CD14-positive monocyte (primary cell): ENCODE results near the gene SPATA46. TPM values are rescaled to one million over a fixed set of nuclear protein-coding genes. Genes with fewer than 3 reads are reported as not detected.

Source experiments
- DNase-seq, 3 donors: peaks; one replicate each; pipeline ENCODE4 v3.0.0-alpha.2; 2011 to 2022
- H2AFZ ChIP-seq: 2 replicates; pipeline ENCODE4 v1.6.0; 2012; ENCODE audit warnings: mild to moderate bottlenecking, low read depth, low read length, inconsistent platforms; ENCODE audit not compliant: insufficient read depth, poor library complexity, severe bottlenecking
- H3K27ac ChIP-seq, 2 donors: 1 replicate in 1 of 2; 2 replicates in 1 of 2; pipeline ENCODE4 v1.5.1; 2012 to 2013; ENCODE audit warnings: low read length in 2 of 2, control low read depth in 1 of 2, inconsistent platforms in 1 of 2, low read depth in 1 of 2, mild to moderate bottlenecking in 1 of 2
- H3K27me3 ChIP-seq, 2 donors: one replicate each; pipeline versions ENCODE4 v1.6.0 to v1.6.1; 2011 to 2013; ENCODE audit warnings: low read length in 2 of 2; ENCODE audit not compliant: control insufficient read depth in 2 of 2, insufficient read depth in 2 of 2
- H3K36me3 ChIP-seq, 2 donors: replicated peaks in 1 of 2; 1 replicate in 1 of 2; 2 replicates in 1 of 2; pipeline versions ENCODE4 v1.5.1 to v1.6.1; 2012 to 2013; ENCODE audit warnings: low read length in 2 of 2, control low read depth in 1 of 2, inconsistent platforms in 1 of 2, mild to moderate bottlenecking in 1 of 2; ENCODE audit not compliant: insufficient read depth in 2 of 2, control insufficient read depth in 1 of 2
- H3K4me1 ChIP-seq, 2 donors: 1 replicate in 1 of 2; 2 replicates in 1 of 2; pipeline versions ENCODE4 v1.5.1 to v1.6.1; 2012 to 2013; ENCODE audit warnings: low read length in 2 of 2, control low read depth in 1 of 2, inconsistent platforms in 1 of 2, mild to moderate bottlenecking in 1 of 2, moderate library complexity in 1 of 2; ENCODE audit not compliant: insufficient read depth in 2 of 2, control insufficient read depth in 1 of 2
- H3K4me2 ChIP-seq: replicated peaks from 2 replicates; pipeline ENCODE3; 2012; ENCODE audit warnings: low read length, moderate library complexity, mild to moderate bottlenecking; ENCODE audit not compliant: poor library complexity, severe bottlenecking; ENCODE audit errors: extremely low read depth
- H3K4me3 ChIP-seq, 3 experiments: fragments of 200-600 bp in 1 of 3; sonication (generic) in 1 of 3; replicated peaks in 1 of 3; 1 replicate in 2 of 3; 2 replicates in 1 of 3; pipeline ENCODE4 v1.5.1; 2011 to 2013; ENCODE audit warnings: low read length in 3 of 3, mild to moderate bottlenecking in 3 of 3, control low read depth in 2 of 3, low read depth in 2 of 3, inconsistent platforms in 1 of 3, moderate library complexity in 1 of 3
- H3K79me2 ChIP-seq: 2 replicates; pipeline ENCODE4 v1.6.0; 2012; ENCODE audit warnings: mild to moderate bottlenecking, control low read depth, inconsistent platforms, low read length, moderate library complexity; ENCODE audit not compliant: insufficient read depth
- H3K9ac ChIP-seq: 2 replicates; pipeline ENCODE4 v1.6.0; 2017; ENCODE audit warnings: low read length, mild to moderate bottlenecking; ENCODE audit not compliant: insufficient read depth, poor library complexity, severe bottlenecking
- H3K9me3 ChIP-seq, 2 donors: replicated peaks in 1 of 2; 1 replicate in 1 of 2; 2 replicates in 1 of 2; pipeline versions ENCODE4 v1.5.1 to v1.6.1; 2012 to 2013; ENCODE audit warnings: low read length in 2 of 2, control low read depth in 1 of 2; ENCODE audit not compliant: control insufficient read depth in 1 of 2, insufficient read depth in 1 of 2
- H4K20me1 ChIP-seq: 2 replicates; pipeline ENCODE4 v1.6.0; 2012; ENCODE audit warnings: mild to moderate bottlenecking, low read length, control low read depth, moderate library complexity; ENCODE audit not compliant: insufficient read depth
- H3K27ac Mint-ChIP-seq, 7 donors: one replicate each; pipeline ENCODE4 v1.8.0; 2020; ENCODE audit warnings: mild to moderate bottlenecking in 7 of 7, mixed read lengths in 7 of 7, moderate library complexity in 6 of 7, inconsistent platforms in 2 of 7
- H3K27me3 Mint-ChIP-seq, 3 donors: one replicate each; pipeline ENCODE4 v1.8.0; 2021 to 2022; ENCODE audit warnings: low read depth in 3 of 3, mild to moderate bottlenecking in 3 of 3, mixed read lengths in 3 of 3, moderate library complexity in 3 of 3, inconsistent platforms in 1 of 3
- H3K36me3 Mint-ChIP-seq, 2 donors: one replicate each; pipeline ENCODE4 v1.8.0; 2020; ENCODE audit warnings: mixed read lengths in 2 of 2, inconsistent platforms in 1 of 2, mild to moderate bottlenecking in 1 of 2
- H3K4me1 Mint-ChIP-seq: one replicate; pipeline ENCODE4 v1.8.0; 2020; ENCODE audit warnings: mild to moderate bottlenecking, mixed read lengths
- H3K4me3 Mint-ChIP-seq, 2 donors: one replicate each; pipeline ENCODE4 v1.8.0; 2020; ENCODE audit warnings: mild to moderate bottlenecking in 2 of 2, mixed read lengths in 2 of 2, moderate library complexity in 1 of 2
- H3K9me3 Mint-ChIP-seq, 7 donors: one replicate each; pipeline ENCODE4 v1.8.0; 2020 to 2022; ENCODE audit warnings: mixed read lengths in 7 of 7, mild to moderate bottlenecking in 6 of 7, moderate library complexity in 6 of 7, inconsistent platforms in 2 of 7
- CTCF ChIP-seq: fragments of 200-600 bp; IDR thresholded peaks from one replicate; pipeline ENCODE4 v1.8.0; 2022; ENCODE audit warnings: antibody characterized with exemption, mild to moderate bottlenecking
- WGBS: methylation state at CpG from one replicate; pipeline ENCODE4 v1.1.5; 2013; ENCODE audit warnings: missing lambda C conversion rate; ENCODE audit not compliant: insufficient coverage; 5-methylcytosine and 5-hydroxymethylcytosine counted together
- intact Hi-C, 2 donors: fragments of 100-400 bp; cut with micrococcal nuclease; formaldehyde crosslinking; loops; one replicate each; pipeline versions ENCODE4 v1.15.0 to v1.15.1; 2023
- polyA plus RNA-seq, 3 donors: library from polyadenylated mRNA; depleted of rRNA in 1 of 3; unstranded in 2 of 3; stranded (reverse) in 1 of 3; fragments of 300-500 nt in 2 of 3; fragments of >200 nt in 1 of 3; fragmentation: Illumina TruSeq in 2 of 3; gene quantifications; 1 replicate in 2 of 3; 2 replicates in 1 of 3; pipeline ENCODE4 v1.2.3, GENCODE V29; 2012 to 2021

SPATA46 gene
- polyA plus RNA-seq, 3 donors, result not detected

DNA sequence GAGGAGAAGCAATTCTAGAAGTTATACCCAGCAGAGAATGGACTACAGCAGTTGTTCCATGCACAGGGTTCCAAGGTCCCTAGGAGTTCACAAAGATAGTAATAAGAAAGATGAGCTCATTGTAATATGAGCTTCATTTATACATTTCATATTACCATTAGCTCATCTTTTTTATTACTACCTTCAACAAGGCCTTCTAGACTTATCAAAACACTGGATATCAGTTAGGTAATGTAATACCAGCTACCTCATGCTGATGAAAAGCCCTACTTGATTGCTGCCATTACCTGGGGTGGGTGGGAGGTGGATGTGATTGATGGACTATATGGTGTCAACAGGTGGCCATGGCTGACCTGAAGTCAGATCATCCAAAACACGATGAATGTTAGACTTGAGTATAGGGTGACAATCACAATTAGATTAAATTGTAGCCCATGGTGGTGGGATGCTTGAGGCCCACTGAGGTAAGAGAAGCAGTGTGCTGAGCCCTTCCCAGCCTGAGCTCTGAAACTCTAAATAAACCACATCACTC lies 34.1 kb downstream of the SPATA46 start:
- intact Hi-C loops, result no loop called here
- H3K4me3 ChIP-seq, result no peak overlapping the region

DNA sequence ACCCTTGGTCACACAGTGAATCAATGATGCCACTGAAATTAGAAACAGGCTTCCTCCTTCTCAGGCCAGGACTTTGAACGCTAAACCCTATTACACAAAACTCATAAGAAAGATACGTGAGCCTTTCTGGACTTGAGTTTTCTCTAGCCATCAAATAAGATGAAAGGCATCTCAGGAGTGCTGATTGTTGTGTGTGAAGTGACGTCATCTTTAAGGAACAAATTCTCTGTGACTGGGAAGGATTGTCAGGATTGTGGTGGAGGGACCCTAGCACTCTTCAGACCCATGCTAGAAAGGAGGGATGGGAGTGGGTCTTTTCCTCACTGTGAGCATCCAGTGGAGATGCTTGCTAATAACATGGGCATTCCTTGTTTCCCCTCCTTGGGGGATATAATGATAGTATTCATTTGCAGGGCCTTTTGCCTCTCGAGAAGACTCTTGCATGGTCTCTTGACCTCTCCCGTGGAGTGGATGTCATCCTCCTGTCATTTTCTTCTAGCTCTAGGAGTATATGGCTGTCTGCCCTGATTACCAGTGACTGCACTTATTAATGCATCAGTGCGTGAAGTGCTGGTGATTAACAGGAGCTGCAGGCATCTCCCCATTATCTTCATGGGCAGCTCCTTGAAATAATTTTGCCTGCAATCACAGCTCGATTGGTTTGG lies 39.9 kb downstream of the SPATA46 start:
- Histone ChIP-seq H3K27ac (peak overlapping the region in 1 of 2 donors; percentile 62), H4K20me1 (no peaks in the 10 kb centered on the region), H3K79me2 (no peaks in the 10 kb centered on the region), H2AFZ (peak overlapping the region; percentile 30), H3K9ac (no peak overlapping the region), H3K9me3 (no peaks in the 10 kb centered on the region), H3K27me3 (no peaks in the 10 kb centered on the region), H3K36me3 (no peaks in the 10 kb centered on the region), H3K4me1 (peaks cover 23 to 28% of the 10 kb centered on the region in 2 donors), H3K4me2 (no peak overlapping the region), H3K4me3 (no peak overlapping the region)
- TF ChIP-seq CTCF, result no peak
- Mint-ChIP-seq H3K4me1 (peaks cover 25% of the 10 kb centered on the region), H3K9me3 (no peaks in the 10 kb centered on the region), H3K27me3 (peaks cover 0 to 5% (median 2%) of the 10 kb centered on the region in 3 donors), H3K27ac (peak overlapping the region in 2 of 7 donors; percentile 17 to 84), H3K4me3 (no peak overlapping the region), H3K36me3 (peaks cover 0 to 2% of the 10 kb centered on the region in 2 donors)
- intact Hi-C loops, result no loop called here
- DNase-seq, result no peak
- 100% methylated on average over 1 of the region's 7 CpGs for WGBS

More for the DNA sequence above, 34.1 kb downstream of the SPATA46 start:
- Mint-ChIP-seq H3K36me3 (peaks cover 0 to 2% of the 10 kb centered on the region in 2 donors), H3K27me3 (peaks cover 0 to 7% (median 0%) of the 10 kb centered on the region in 3 donors), H3K4me3 (no peak overlapping the region), H3K9me3 (no peaks in the 10 kb centered on the region), H3K4me1 (peaks cover 15% of the 10 kb centered on the region), H3K27ac (no peak overlapping the region)
- no peak for DNase-seq
- H2AFZ ChIP-seq, result no peak overlapping the region
- no peak for TF ChIP-seq CTCF
- H3K4me1 ChIP-seq, result peaks cover 14 to 16% of the 10 kb centered on the region in 2 donors
- no peaks in the 10 kb centered on the region for H3K79me2 ChIP-seq
- H3K9me3 ChIP-seq, result no peaks in the 10 kb centered on the region
- WGBS, result no CpG with 5 or more reads among the region's 1 CpG
- H3K27ac ChIP-seq, result no peak overlapping the region
- no peaks in the 10 kb centered on the region for H3K36me3 ChIP-seq
- no peak overlapping the region for H3K9ac ChIP-seq
- H3K4me2 ChIP-seq, result no peak overlapping the region
- no peaks in the 10 kb centered on the region for H4K20me1 ChIP-seq
- H3K27me3 ChIP-seq, result no peaks in the 10 kb centered on the region
